ENCODE measurements around the gene ZMAT5. TPM values are rescaled to one million over a fixed set of nuclear protein-coding genes. Genes with fewer than 3 reads are reported as not detected.

Gene ZMAT5
- polyA plus RNA-seq, 3 donors = 27.1 to 79.4 (median 59.3) TPM

DNA sequence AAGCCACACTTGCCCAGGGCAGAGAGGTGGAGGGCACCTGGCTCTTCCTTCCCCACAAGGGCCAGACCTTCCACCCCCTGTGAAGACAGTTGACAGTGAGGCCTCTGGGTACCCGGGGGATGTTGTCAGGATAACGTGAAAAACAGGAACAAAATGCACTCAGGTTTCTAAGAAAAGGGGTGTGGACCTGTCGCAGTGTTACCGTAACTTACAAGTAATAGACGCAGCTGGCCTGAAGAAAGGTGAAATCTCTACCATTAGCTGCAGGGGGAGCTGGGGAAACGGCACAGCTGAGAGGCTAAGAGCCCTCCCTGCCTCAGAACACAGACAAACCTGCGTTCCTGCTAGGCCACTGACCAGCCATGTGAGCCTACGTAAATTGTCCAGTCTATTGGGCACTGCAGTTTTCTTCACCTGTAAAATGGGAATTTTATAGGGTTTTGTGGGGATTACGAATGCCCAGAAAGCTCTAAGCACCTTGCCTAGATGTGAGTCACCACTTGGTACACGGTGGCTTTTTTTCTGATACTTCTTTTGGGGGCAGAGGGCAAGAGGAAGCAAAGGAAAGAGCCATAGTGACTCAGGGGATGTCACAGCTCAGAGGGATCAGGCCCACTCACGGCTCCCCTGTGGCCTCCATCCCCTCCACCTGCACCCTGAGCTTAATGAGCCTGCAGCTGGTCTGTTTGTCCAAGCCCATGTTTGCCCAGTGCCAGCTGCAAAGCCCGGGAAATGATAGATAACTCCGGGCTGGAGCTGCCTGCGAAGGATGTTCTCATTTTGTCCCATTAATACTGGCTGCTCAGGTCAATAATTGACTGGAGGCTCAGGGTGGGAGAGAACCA lies 65.4 kb downstream of the ZMAT5 start:
- peaks cover 4 to 25% (median 8%) of the 10 kb centered on the region in 3 donors for H3K27me3 Mint-ChIP-seq (ENCODE audit: low read depth in 3 of 3)
- WGBS (ENCODE audit: insufficient coverage) = 33% methylated on average over 13 of the region's 14 CpGs
- no peak overlapping the region for H3K27ac Mint-ChIP-seq
- intact Hi-C loops (cut with micrococcal nuclease) = no loop called here
- no peak overlapping the region for H3K27ac ChIP-seq (ENCODE audit: low read depth in 1 of 2, low read length in 2 of 2)
- TF ChIP-seq, protein P1, sequence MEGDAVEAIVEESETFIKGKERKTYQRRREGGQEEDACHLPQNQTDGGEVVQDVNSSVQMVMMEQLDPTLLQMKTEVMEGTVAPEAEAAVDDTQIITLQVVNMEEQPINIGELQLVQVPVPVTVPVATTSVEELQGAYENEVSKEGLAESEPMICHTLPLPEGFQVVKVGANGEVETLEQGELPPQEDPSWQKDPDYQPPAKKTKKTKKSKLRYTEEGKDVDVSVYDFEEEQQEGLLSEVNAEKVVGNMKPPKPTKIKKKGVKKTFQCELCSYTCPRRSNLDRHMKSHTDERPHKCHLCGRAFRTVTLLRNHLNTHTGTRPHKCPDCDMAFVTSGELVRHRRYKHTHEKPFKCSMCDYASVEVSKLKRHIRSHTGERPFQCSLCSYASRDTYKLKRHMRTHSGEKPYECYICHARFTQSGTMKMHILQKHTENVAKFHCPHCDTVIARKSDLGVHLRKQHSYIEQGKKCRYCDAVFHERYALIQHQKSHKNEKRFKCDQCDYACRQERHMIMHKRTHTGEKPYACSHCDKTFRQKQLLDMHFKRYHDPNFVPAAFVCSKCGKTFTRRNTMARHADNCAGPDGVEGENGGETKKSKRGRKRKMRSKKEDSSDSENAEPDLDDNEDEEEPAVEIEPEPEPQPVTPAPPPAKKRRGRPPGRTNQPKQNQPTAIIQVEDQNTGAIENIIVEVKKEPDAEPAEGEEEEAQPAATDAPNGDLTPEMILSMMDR (IDR thresholded peaks at IDR 0.05) = no peak
- no peak overlapping the region for H2AFZ ChIP-seq (ENCODE audit: insufficient read depth, low read depth, low read length, poor library complexity, severe bottlenecking)
- H3K27me3 ChIP-seq (ENCODE audit: control insufficient read depth in 2 of 2, insufficient read depth in 2 of 2, low read length in 2 of 2) = peaks cover 0 to 9% of the 10 kb centered on the region in 2 donors
- no peak overlapping the region for H3K4me3 ChIP-seq (replicated peaks in 1 of 3; ENCODE audit: low read depth in 2 of 3, low read length in 3 of 3)
- peaks cover 12 to 15% of the 10 kb centered on the region in 2 donors for H3K36me3 ChIP-seq (replicated peaks in 1 of 2; ENCODE audit: control insufficient read depth in 1 of 2, insufficient read depth in 2 of 2, low read length in 2 of 2)
- H3K4me2 ChIP-seq (replicated peaks; ENCODE audit: extremely low read depth, low read length, poor library complexity, severe bottlenecking) = no peak overlapping the region
- H4K20me1 ChIP-seq (ENCODE audit: insufficient read depth, low read length) = peaks cover 9% of the 10 kb centered on the region
- DNase-seq = no peak
- peaks cover 19% of the 10 kb centered on the region for H3K4me1 Mint-ChIP-seq
- H3K36me3 Mint-ChIP-seq = peaks cover 15 to 20% of the 10 kb centered on the region in 2 donors
- peaks cover 0 to 1% (median 0%) of the 10 kb centered on the region in 7 donors for H3K9me3 Mint-ChIP-seq
- H3K9me3 ChIP-seq (replicated peaks in 1 of 2; ENCODE audit: control insufficient read depth in 1 of 2, insufficient read depth in 1 of 2, low read length in 2 of 2) = no peaks in the 10 kb centered on the region
- H3K4me3 Mint-ChIP-seq = no peak overlapping the region
- H3K4me1 ChIP-seq (ENCODE audit: control insufficient read depth in 1 of 2, insufficient read depth in 2 of 2, low read length in 2 of 2) = peaks cover 7 to 14% of the 10 kb centered on the region in 2 donors
- no peaks in the 10 kb centered on the region for H3K79me2 ChIP-seq (ENCODE audit: insufficient read depth, low read length)
- H3K9ac ChIP-seq (ENCODE audit: insufficient read depth, low read length, poor library complexity, severe bottlenecking) = no peak overlapping the region

DNA sequence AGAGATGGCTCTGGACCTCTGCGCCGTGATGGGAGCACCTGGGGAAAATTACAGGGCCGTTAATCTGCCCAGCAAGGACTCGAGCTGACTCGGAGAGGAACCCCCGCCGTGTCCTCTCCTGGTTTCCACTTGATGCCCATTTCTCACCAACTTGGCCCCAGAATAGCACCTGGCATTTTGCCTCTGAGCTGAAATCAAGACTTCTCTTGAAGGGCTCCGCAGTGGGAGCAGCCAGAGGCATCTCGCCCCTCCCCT lies 66.0 kb downstream of the ZMAT5 start:
- Mint-ChIP-seq H3K36me3 (peaks cover 18 to 26% of the 10 kb centered on the region in 2 donors), H3K4me3 (no peak overlapping the region), H3K9me3 (peaks cover 0 to 1% (median 0%) of the 10 kb centered on the region in 7 donors), H3K27me3 (ENCODE audit: low read depth in 3 of 3) (peaks cover 4 to 22% (median 8%) of the 10 kb centered on the region in 3 donors), H3K4me1 (peaks cover 19% of the 10 kb centered on the region), H3K27ac (no peak overlapping the region)
- Histone ChIP-seq H3K9me3 (replicated peaks in 1 of 2; ENCODE audit: control insufficient read depth in 1 of 2, insufficient read depth in 1 of 2, low read length in 2 of 2) (no peaks in the 10 kb centered on the region), H3K36me3 (replicated peaks in 1 of 2; ENCODE audit: control insufficient read depth in 1 of 2, insufficient read depth in 2 of 2, low read length in 2 of 2) (peaks cover 15 to 20% of the 10 kb centered on the region in 2 donors), H3K27me3 (ENCODE audit: control insufficient read depth in 2 of 2, insufficient read depth in 2 of 2, low read length in 2 of 2) (peaks cover 0 to 9% of the 10 kb centered on the region in 2 donors), H3K4me2 (replicated peaks; ENCODE audit: extremely low read depth, low read length, poor library complexity, severe bottlenecking) (no peak overlapping the region), H3K4me1 (ENCODE audit: control insufficient read depth in 1 of 2, insufficient read depth in 2 of 2, low read length in 2 of 2) (peaks cover 7 to 14% of the 10 kb centered on the region in 2 donors), H3K9ac (ENCODE audit: insufficient read depth, low read length, poor library complexity, severe bottlenecking) (no peak overlapping the region), H2AFZ (ENCODE audit: insufficient read depth, low read depth, low read length, poor library complexity, severe bottlenecking) (no peak overlapping the region), H3K79me2 (ENCODE audit: insufficient read depth, low read length) (no peaks in the 10 kb centered on the region), H4K20me1 (ENCODE audit: insufficient read depth, low read length) (peaks cover 9% of the 10 kb centered on the region), H3K4me3 (replicated peaks in 1 of 3; ENCODE audit: low read depth in 2 of 3, low read length in 3 of 3) (no peak overlapping the region), H3K27ac (ENCODE audit: low read depth in 1 of 2, low read length in 2 of 2) (no peak overlapping the region)
- whole genome bisulfite sequencing (ENCODE audit: insufficient coverage) = 56% methylated on average over 7 of the region's 9 CpGs
- TF ChIP-seq, protein P1 (IDR thresholded peaks at IDR 0.05) = no peak
- DNase-seq = no peak
- intact Hi-C loops (cut with micrococcal nuclease) = no loop called here

Measured in CD14-positive monocyte (primary cell).